Transverse colon (tissue), 4 donors: ENCODE data around the gene PRR33.

Experiments
- CTCF ChIP-seq, 5 experiments: fragments of 200-600 bp in 3 of 5; fragments of 450-650 bp in 2 of 5; sonication (generic) in 3 of 5; IDR thresholded peaks; 1 replicate in 2 of 5; 2 replicates in 3 of 5; pipeline ENCODE4 v1.5.1; 2016 to 2017; ENCODE audit warnings: antibody characterized with exemption in 5 of 5, inconsistent platforms in 3 of 5, mild to moderate bottlenecking in 2 of 5, moderate library complexity in 1 of 5
- POLR2A ChIP-seq: fragments of 450-650 bp; IDR thresholded peaks from one replicate; pipeline ENCODE4 v1.6.1; 2016; ENCODE audit warnings: antibody characterized with exemption, mild to moderate bottlenecking, moderate library complexity
- POLR2AphosphoS5 ChIP-seq, 3 donors: sonication (generic); formaldehyde crosslinking; IDR thresholded peaks; one replicate each; pipeline ENCODE4 v1.6.1; 2016; ENCODE audit warnings: antibody characterized with exemption in 3 of 3

GRCh38 chr11:1843098-1843473, 48.6 kb downstream of the PRR33 start:
- TF ChIP-seq POLR2AphosphoS5 (IDR thresholded peaks at IDR 0.05), result no peak
- no peak for TF ChIP-seq CTCF (IDR thresholded peaks at IDR 0.05)
- no peak for TF ChIP-seq POLR2A
